Heart right ventricle (tissue), 16 donors: ENCODE results near the gene SH3YL1. TPM values are rescaled to one million over a fixed set of nuclear protein-coding genes. Genes with fewer than 3 reads are reported as not detected.

ENCODE experiments used
- ATAC-seq, 8 donors: fragments of 200-7000 bp; cut with Tn5 transposase; one replicate each; pipeline ENCODE4 v1.9.1; 2020; ENCODE audit warnings: mild to moderate bottlenecking in 8 of 8, moderate library complexity in 8 of 8, moderate number of reproducible peaks in 1 of 8
- DNase-seq, 2 donors: peaks; one replicate each; pipeline ENCODE4 v3.0.0-alpha.2; 2020
- H3K27ac ChIP-seq, 10 donors: fragments of 200-600 bp; sonication (generic) in 2 of 10; one replicate each; pipeline versions ENCODE4 v1.5.0 to v1.8.0; 2020 to 2022; ENCODE audit warnings: mild to moderate bottlenecking in 3 of 10
- H3K27me3 ChIP-seq, 7 donors: fragments of 200-600 bp; one replicate each; pipeline ENCODE4 v1.8.0; 2021 to 2022; ENCODE audit warnings: mild to moderate bottlenecking in 2 of 7
- H3K36me3 ChIP-seq, 9 donors: fragments of 200-600 bp; sonication (generic) in 1 of 9; one replicate each; pipeline versions ENCODE4 v1.5.0 to v1.8.0; 2020 to 2022; ENCODE audit warnings: mild to moderate bottlenecking in 2 of 9
- H3K4me1 ChIP-seq, 9 donors: fragments of 200-600 bp; sonication (generic) in 1 of 9; one replicate each; pipeline versions ENCODE4 v1.5.0 to v1.8.0; 2020 to 2022; ENCODE audit warnings: mild to moderate bottlenecking in 4 of 9
- H3K4me3 ChIP-seq, 10 donors: fragments of 200-600 bp; sonication (generic) in 2 of 10; one replicate each; pipeline versions ENCODE4 v1.5.0 to v1.8.0; 2020 to 2022; ENCODE audit warnings: mild to moderate bottlenecking in 7 of 10, moderate library complexity in 2 of 10
- H3K9me3 ChIP-seq, 11 donors: fragments of 200-600 bp in 10 of 11; sonication (generic) in 2 of 11; one replicate each; pipeline versions ENCODE4 v1.5.0 to v1.8.0; 2013 to 2022; ENCODE audit warnings: mild to moderate bottlenecking in 2 of 11, control low read depth in 1 of 11, moderate library complexity in 1 of 11
- WGBS, 2 donors: extraction: QIAGEN DNeasy Blood & Tissue Kit; methylation state at CpG; one replicate each; pipeline ENCODE4 v1.1.7; 2013; ENCODE audit warnings: inconsistent platforms in 1 of 2; 5-methylcytosine and 5-hydroxymethylcytosine counted together
- intact Hi-C, 10 donors: fragments of 100-400 bp; cut with DNase I; formaldehyde crosslinking; loops; one replicate each; pipeline versions ENCODE4 v1.11.1 to v1.14.2; 2022
- polyA plus RNA-seq, 2 donors: library from polyadenylated mRNA; stranded (reverse); fragments of 200-250 nt; gene quantifications; one replicate each; pipeline ENCODE4 v1.2.3, GENCODE V29; 2013
- total RNA-seq, 10 donors: library from RNA; stranded (reverse); fragmentation: NEBNext Ultra II Directional in 3 of 10; extraction: Animal tissue kit (Norgen Biotek cat#: 25700) in 3 of 10; gene quantifications; one replicate each; pipeline versions ENCODE4 v1.2.1 to v1.2.4, GENCODE V29; 2021 to 2023
- TF ChIP-seq, protein P1 (sequence below), 9 donors: fragments of 200-600 bp; sonication (generic) in 2 of 9; IDR thresholded peaks; one replicate each; pipeline versions ENCODE4 v1.5.0 to v1.8.0; 2021 to 2022; ENCODE audit warnings: antibody characterized with exemption in 9 of 9, mild to moderate bottlenecking in 5 of 9, moderate library complexity in 1 of 9
- donor health status: Arrhythmogenic right ventricular cardiomyopathy.
- donor health status: ischemic (EF 13 %, LVEDD 7.1; RV severe dilation, severe dysfunction).
- donor health status: healthy with polysubstance abuse.
- donor health status: DM: no; HTN: yes; CAD: no.
- donor health status: DM: no; HTN: no; CAD: no.
- donor health status: ischemic (EF 25% LVEDD 6.9; RV normal size, moderate dysfunction).
- donor health status: ischemic (EF 25% LVEDD 5.7; RV mildly dilated, moderate dysfunction).
- donor health status: healthy.
- donor health status: DM: yes; HTN: yes; CAD: no.
- donor health status: Ischemic cardiomyopathy.
- donor health status: ischemic (EF 35%, LVEDD 5.7; RV mildly dilated, moderate dysfunction).
- donor health status: nonischemic (EF 11% LVEDD 7.7; RV severe dilation, severe dysfunction).
- donor health status: DM: yes; HTN: yes; CAD: no.
- donor health status: PGD.
- donor health status: ischemic (EF 29% LVEDD 5.4; RV normal size, mild dysfunction).
- donor health status: nonischemic (EF 23%, LVEDD 6.1; RV moderate dilation, normal function).

The SH3YL1 gene
- total and polyA plus RNA-seq, 12 donors, result 7.6 to 39.1 (median 9.3) TPM

DNA sequence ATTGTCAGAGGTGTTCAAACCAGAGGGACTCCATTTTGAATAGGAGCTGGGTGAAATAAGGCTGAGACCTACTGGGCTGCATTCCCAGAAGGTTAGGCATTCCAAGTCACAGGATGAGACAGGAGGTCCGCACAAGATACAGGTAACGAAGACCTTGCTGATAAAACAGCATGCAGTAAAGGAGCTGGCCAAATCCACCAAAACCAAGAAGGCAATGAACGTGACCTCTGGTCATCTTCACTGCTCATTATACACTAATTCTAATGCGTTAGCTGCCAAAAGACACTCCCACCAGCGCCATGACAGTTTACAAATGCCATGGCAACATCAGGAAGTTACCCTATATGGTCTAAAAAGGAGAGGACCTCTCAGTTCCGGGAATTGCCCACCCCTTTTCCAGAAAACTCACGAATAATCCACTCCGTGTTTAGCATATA is 10.6 kb downstream of the SH3YL1 start:
- H3K27ac ChIP-seq, result no peak overlapping the region
- WGBS, 2 donors, result 84 to 87% methylated on average over 8 of the region's 8 CpGs
- DNase-seq (no peak), ATAC-seq (no peak)
- H3K36me3 ChIP-seq, result peaks cover 0 to 31% (median 8%) of the 10 kb centered on the region in 9 donors
- H3K4me1 ChIP-seq, result no peaks in the 10 kb centered on the region
- H3K27me3 ChIP-seq, result no peaks in the 10 kb centered on the region
- H3K4me3 ChIP-seq, result no peak overlapping the region
- H3K9me3 ChIP-seq, result peaks cover 0 to 24% (median 7%) of the 10 kb centered on the region in 11 donors
- intact Hi-C loops, result loop anchor here in 1 of 10 donors (10.0 kb wide), 1 partner anchor 382 kb away; no protein-coding TSS in a partner anchor
- TF ChIP-seq, protein P1, sequence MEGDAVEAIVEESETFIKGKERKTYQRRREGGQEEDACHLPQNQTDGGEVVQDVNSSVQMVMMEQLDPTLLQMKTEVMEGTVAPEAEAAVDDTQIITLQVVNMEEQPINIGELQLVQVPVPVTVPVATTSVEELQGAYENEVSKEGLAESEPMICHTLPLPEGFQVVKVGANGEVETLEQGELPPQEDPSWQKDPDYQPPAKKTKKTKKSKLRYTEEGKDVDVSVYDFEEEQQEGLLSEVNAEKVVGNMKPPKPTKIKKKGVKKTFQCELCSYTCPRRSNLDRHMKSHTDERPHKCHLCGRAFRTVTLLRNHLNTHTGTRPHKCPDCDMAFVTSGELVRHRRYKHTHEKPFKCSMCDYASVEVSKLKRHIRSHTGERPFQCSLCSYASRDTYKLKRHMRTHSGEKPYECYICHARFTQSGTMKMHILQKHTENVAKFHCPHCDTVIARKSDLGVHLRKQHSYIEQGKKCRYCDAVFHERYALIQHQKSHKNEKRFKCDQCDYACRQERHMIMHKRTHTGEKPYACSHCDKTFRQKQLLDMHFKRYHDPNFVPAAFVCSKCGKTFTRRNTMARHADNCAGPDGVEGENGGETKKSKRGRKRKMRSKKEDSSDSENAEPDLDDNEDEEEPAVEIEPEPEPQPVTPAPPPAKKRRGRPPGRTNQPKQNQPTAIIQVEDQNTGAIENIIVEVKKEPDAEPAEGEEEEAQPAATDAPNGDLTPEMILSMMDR (IDR thresholded peaks at IDR 0.05), result no peak

DNA sequence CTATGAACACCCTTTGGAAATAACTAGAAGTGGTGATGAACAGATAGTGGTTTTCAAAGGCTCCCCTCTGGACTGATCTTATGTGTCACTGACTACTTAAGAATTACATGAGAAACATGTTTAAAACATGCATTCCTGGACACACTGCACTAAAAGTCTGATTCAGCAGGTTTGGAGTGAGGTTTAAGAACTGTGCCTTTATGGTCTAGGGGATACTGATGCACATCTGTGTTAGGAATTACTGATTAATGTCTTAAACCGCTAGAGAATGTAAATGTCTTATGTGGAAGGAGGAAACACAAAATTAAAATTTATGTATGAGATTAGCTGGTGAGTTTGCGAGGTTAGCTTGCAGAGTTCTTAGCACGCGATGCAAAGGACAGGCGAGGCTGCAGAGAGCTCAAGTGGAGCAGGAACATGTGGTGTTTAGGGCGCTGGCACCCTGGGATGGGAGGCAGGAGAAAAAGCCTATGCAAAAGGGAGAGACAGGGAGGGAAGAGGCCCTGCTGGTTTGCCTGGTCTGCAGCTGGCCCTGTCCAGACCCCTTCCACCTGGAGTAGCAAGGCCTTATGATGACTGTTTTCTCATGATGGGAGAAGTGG is 11.7 kb downstream of the SH3YL1 start:
- Histone ChIP-seq H3K36me3 (peaks cover 0 to 42% (median 8%) of the 10 kb centered on the region in 9 donors), H3K9me3 (peaks cover 0 to 13% (median 0%) of the 10 kb centered on the region in 11 donors), H3K27ac (no peak overlapping the region), H3K4me1 (no peaks in the 10 kb centered on the region), H3K27me3 (no peaks in the 10 kb centered on the region), H3K4me3 (no peak overlapping the region)
- 94 to 97% methylated on average over 6 of the region's 6 CpGs for WGBS, 2 donors
- intact Hi-C loops, result loop anchor here in 1 of 10 donors (10.0 kb wide), 1 partner anchor 383 kb away; no protein-coding TSS in a partner anchor
- TF ChIP-seq, protein P1 (IDR thresholded peaks at IDR 0.05), result no peak
- ATAC-seq, result no peak
- DNase-seq, result no peak

DNA sequence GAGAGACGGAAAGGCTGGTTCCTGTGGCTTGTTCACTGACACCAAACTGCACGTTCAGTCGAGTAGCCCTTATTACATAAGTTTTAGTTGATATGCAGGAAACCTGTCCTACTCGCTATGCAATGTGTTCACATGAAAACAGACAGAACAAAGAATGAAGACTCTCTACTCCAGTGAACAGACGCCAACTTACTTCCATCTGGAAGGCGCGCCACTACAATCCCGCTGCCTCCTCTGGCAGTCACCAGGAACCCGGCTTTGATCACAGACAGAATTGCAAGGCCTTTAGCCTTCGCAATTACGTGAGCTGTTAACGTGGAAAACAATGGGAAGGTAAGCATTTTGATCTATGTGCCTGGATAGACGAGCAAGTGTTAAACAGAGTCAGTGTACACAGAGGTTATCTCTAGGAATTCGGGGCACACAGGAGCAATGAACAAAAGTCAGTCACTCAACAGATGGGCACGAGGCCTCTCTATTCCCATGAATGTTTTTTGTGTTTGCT is 14.2 kb downstream of the SH3YL1 start:
- Histone ChIP-seq H3K9me3 (no peaks in the 10 kb centered on the region), H3K4me1 (no peaks in the 10 kb centered on the region), H3K27me3 (no peaks in the 10 kb centered on the region), H3K4me3 (no peak overlapping the region), H3K36me3 (peaks cover 0 to 60% (median 8%) of the 10 kb centered on the region in 9 donors), H3K27ac (no peak overlapping the region)
- TF ChIP-seq, protein P1 (IDR thresholded peaks at IDR 0.05), result no peak
- ATAC-seq (no peak), DNase-seq (no peak)
- 94 to 95% methylated on average over 15 of the region's 15 CpGs for WGBS, 2 donors
- intact Hi-C loops, result loop anchor here in 6 of 10 donors (5.0 to 10.0 kb wide), 4 partner anchors 38 to 385 kb away; partner anchors contain the start of gene ALKAL2 (in 1 of the 6)

DNA sequence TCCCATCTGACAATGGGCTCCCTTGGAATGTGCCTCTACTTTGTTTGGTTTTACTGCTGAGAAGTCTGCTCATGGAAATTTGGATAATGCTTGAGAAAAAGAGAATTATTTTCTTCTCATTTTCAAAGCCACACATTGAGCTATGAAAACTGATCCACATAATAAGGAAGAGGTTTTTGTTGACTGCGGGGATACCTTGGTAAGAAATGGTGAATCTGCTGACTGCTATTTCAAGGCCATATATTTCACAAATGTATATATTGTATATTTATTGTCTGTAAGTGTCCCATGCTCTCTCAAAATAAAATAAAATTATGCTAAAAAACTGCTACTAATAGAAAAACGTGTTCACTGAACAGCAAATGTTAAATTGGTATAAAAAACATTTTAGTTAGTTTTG is 15.1 kb downstream of the SH3YL1 start:
- 90 to 92% methylated on average over 2 of the region's 2 CpGs for WGBS, 2 donors
- H3K36me3 ChIP-seq, result peaks cover 0 to 69% (median 12%) of the 10 kb centered on the region in 9 donors

More for the DNA sequence above, 15.1 kb downstream of the SH3YL1 start:
- H3K9me3 ChIP-seq, result no peaks in the 10 kb centered on the region
- DNase-seq (no peak), ATAC-seq (no peak)
- no peaks in the 10 kb centered on the region for H3K4me1 ChIP-seq
- TF ChIP-seq, protein P1 (IDR thresholded peaks at IDR 0.05), result no peak
- intact Hi-C loops, result loop anchor here in 5 of 10 donors (5.0 to 10.0 kb wide), 4 partner anchors 39 to 386 kb away; partner anchors contain the start of gene ALKAL2 (in 1 of the 5)
- H3K4me3 ChIP-seq, result no peak overlapping the region
- H3K27me3 ChIP-seq, result no peaks in the 10 kb centered on the region
- no peak overlapping the region for H3K27ac ChIP-seq
